Measurements from ENCODE around the gene BCKDHB. TPM values are rescaled to one million over a fixed set of nuclear protein-coding genes. Genes with fewer than 3 reads are reported as not detected.
A peak's percentile ranks its signal among the peaks of the same experiment; 100 is the strongest.
"Not testable (repeated sequence)": the region's sequence is repeated elsewhere in the genome, so short reads cannot be mapped to it uniquely, and the experiment has no call there.

Gene BCKDHB
- total RNA-seq = 10 to 100 TPM; 12.0 to 32.4 (median 20.6) TPM

- Histone ChIP-seq H3K9me3 (no peaks in the 10 kb centered on the region), H3K4me3 (peak within 1 kb of the TSS; percentile 83 to 92), H3K27me3 (no peaks in the 10 kb centered on the region), H3K4me1 (peaks cover 0 to 35% (median 0%) of the 10 kb centered on the region in 3 donors), H3K27ac (peak within 1 kb of the TSS; percentile 86 to 98 (median 90)), H3K36me3 (peaks cover 0 to 5% of the 10 kb centered on the region in 2 donors)
- TF ChIP-seq POLR2A (IDR thresholded peaks at IDR 0.05) = peak; percentile 93 to 95
- TF ChIP-seq, protein P1, sequence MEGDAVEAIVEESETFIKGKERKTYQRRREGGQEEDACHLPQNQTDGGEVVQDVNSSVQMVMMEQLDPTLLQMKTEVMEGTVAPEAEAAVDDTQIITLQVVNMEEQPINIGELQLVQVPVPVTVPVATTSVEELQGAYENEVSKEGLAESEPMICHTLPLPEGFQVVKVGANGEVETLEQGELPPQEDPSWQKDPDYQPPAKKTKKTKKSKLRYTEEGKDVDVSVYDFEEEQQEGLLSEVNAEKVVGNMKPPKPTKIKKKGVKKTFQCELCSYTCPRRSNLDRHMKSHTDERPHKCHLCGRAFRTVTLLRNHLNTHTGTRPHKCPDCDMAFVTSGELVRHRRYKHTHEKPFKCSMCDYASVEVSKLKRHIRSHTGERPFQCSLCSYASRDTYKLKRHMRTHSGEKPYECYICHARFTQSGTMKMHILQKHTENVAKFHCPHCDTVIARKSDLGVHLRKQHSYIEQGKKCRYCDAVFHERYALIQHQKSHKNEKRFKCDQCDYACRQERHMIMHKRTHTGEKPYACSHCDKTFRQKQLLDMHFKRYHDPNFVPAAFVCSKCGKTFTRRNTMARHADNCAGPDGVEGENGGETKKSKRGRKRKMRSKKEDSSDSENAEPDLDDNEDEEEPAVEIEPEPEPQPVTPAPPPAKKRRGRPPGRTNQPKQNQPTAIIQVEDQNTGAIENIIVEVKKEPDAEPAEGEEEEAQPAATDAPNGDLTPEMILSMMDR (IDR thresholded peaks at IDR 0.05) = peak in 3 of 4 experiments; percentile 13 to 24 (median 15)
- peak; percentile 5 for TF ChIP-seq EP300 (IDR thresholded peaks at IDR 0.05)
- peak; percentile 98 for TF ChIP-seq POLR2AphosphoS5 (IDR thresholded peaks at IDR 0.05)
- WGBS, 2 donors (ENCODE audit: low coverage in 1 of 2) = 0 to 2% methylated on average over 6 to 15 of the region's 56 CpGs
- ATAC-seq = peak; percentile 99
Measured at GRCh38 chr6:80106418-80107235, at the start of gene BCKDHB. Gene BCKDHB, plus strand, starts transcription at chr6:80106671. Its CDS starts 23 bp downstream, at chr6:80106694.

- H3K9me3 ChIP-seq = no peaks in the 10 kb centered on the region
- TF ChIP-seq POLR2AphosphoS5 (IDR thresholded peaks at IDR 0.05) = no peak
- TF ChIP-seq EP300 (IDR thresholded peaks at IDR 0.05) = no peak
- TF ChIP-seq POLR2A (IDR thresholded peaks at IDR 0.05) = no peak
- TF ChIP-seq, protein P1 (IDR thresholded peaks at IDR 0.05) = no peak
- no peaks in the 10 kb centered on the region for H3K4me1 ChIP-seq
- H3K36me3 ChIP-seq = no peaks in the 10 kb centered on the region
- H3K27me3 ChIP-seq = no peaks in the 10 kb centered on the region
- ATAC-seq = no peak
- no peak overlapping the region for H3K4me3 ChIP-seq
- no peak overlapping the region for H3K27ac ChIP-seq
Measured at GRCh38 chr6:80060774-80061173, 45.7 kb upstream of the BCKDHB start.

DNA sequence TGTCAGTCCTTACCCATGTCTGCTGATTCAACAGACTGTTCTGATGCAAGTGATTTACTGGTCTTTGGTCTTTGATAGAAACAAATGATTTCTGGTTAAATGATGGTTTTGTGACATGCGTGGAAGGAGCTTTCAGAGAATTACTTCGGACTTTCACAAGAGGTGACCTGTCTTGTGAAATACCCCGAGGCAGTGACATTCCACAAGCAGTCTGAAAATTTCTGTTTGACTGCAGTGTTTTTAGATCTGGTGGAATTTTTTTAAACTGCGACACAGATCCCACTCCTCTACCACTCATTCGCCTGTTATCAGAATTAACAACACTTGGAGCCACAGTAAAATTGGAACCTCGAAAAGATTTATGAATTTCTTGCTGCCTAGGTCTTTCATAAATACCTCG, 38.3 kb upstream of the BCKDHB start:
- not testable (repeated sequence) for H3K27ac ChIP-seq, H3K36me3 ChIP-seq, H3K4me3 ChIP-seq, H3K27me3 ChIP-seq, ATAC-seq, H3K4me1 ChIP-seq
- 72 to 90% methylated on average over 4 to 7 of the region's 7 CpGs for WGBS, 2 donors (ENCODE audit: low coverage in 1 of 2)
- H3K9me3 ChIP-seq = peaks cover 0 to 13% (median 0%) of the 10 kb centered on the region in 3 donors

DNA sequence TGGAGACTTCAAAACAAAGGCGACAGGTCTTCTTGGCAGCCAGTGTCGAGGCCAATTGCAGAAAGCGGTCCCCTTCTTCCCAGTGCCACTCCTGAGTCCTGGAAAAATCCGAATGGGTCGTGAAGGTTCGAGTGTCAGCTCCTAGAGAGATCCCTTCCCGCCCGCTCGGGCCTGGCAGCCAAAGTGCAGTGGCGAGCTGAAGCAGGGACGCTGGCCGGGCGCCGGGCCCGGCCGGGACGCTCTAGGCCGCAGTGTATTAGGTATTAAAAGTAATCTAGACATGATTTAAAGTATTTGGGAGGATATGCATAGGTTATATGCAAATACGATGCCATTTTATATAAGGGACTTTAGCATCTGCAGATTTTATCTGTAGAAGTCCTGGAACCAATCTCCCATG, 36.0 kb upstream of the BCKDHB start:
- H3K4me3 ChIP-seq, H3K36me3 ChIP-seq, ATAC-seq, H3K27ac ChIP-seq, H3K27me3 ChIP-seq, H3K4me1 ChIP-seq: not testable (repeated sequence)
- H3K9me3 ChIP-seq = peaks cover 0 to 31% (median 0%) of the 10 kb centered on the region in 3 donors
- WGBS, 2 donors (ENCODE audit: low coverage in 1 of 2) = 78 to 100% methylated on average over 1 of the region's 19 CpGs

- no peak for TF ChIP-seq EP300 (IDR thresholded peaks at IDR 0.05)
- no peak for TF ChIP-seq POLR2A (IDR thresholded peaks at IDR 0.05)
- no peak for TF ChIP-seq POLR2AphosphoS5 (IDR thresholded peaks at IDR 0.05)
- TF ChIP-seq, protein P1 (IDR thresholded peaks at IDR 0.05) = no peak
- no peaks in the 10 kb centered on the region for H3K36me3 ChIP-seq
- H3K9me3 ChIP-seq = peaks cover 0 to 28% (median 0%) of the 10 kb centered on the region in 3 donors
- no peaks in the 10 kb centered on the region for H3K4me1 ChIP-seq
- ATAC-seq = no peak
- no peaks in the 10 kb centered on the region for H3K27me3 ChIP-seq
- no peak overlapping the region for H3K27ac ChIP-seq
- H3K4me3 ChIP-seq = no peak overlapping the region
- WGBS, 2 donors (ENCODE audit: low coverage in 1 of 2) = 57 to 100% methylated on average over 1 of the region's 1 CpG
Measured at GRCh38 chr6:80077067-80077466, 29.4 kb upstream of the BCKDHB start.

GRCh38 chr6:80088637-80089036, 17.8 kb upstream of the BCKDHB start:
- ATAC-seq = no peak
- H3K9me3 ChIP-seq = no peaks in the 10 kb centered on the region
- TF ChIP-seq EP300 (IDR thresholded peaks at IDR 0.05) (no peak), POLR2A (IDR thresholded peaks at IDR 0.05) (no peak), POLR2AphosphoS5 (IDR thresholded peaks at IDR 0.05) (no peak)
- TF ChIP-seq, protein P1 (IDR thresholded peaks at IDR 0.05) = no peak
- no peaks in the 10 kb centered on the region for H3K27me3 ChIP-seq
- no peaks in the 10 kb centered on the region for H3K36me3 ChIP-seq
- H3K4me3 ChIP-seq = no peak overlapping the region
- H3K4me1 ChIP-seq = no peaks in the 10 kb centered on the region
- WGBS, 2 donors (ENCODE audit: low coverage in 1 of 2) = 93% methylated on average over 6 of the region's 6 CpGs
- H3K27ac ChIP-seq = no peak overlapping the region
